ENCODE data around the gene NACA. TPM values are rescaled to one million over a fixed set of nuclear protein-coding genes. Genes with fewer than 3 reads are reported as not detected.

The NACA gene
- polyA plus RNA-seq, 1 of the 3 experiments (the other 2 are of a cell fraction): 523 TPM

DNA sequence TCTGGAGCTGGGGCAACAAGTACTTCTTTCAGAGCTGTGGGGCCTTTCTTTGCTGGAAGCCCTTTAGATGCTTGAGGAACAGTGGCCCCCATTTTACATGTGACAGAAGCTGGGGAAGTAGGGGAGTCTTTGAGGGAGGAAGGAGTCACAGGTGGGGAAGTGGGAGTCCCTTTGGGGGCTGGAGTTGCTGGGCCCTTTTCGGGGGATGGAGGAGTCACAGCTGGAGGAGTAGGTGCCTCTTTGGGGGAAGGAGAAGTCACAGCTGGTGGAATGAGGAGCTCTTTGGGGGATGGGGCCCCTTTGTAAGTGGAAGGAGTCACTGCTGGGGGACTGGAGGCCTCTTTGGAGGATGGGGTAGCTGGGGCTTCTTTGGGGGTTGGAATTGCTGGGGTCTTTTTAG lies 8.6 kb downstream of the NACA start:
- ChIA-PET POLR2A (interaction anchor here (0.9 to 1.5 kb wide), 2 partner anchors 9 to 71 kb away, joined by 3 to 8 read pairs; partner anchors contain the start of gene NACA), CTCF (no interaction called here)
- Histone ChIP-seq H3K4me2 (no peak overlapping the region), H2AFZ (ENCODE audit: low read depth) (no peak overlapping the region), H3K79me2 (ENCODE audit: insufficient read depth) (peaks cover 62% of the 10 kb centered on the region), H3K9me3 (no peaks in the 10 kb centered on the region), H3F3A (replicated peaks; ENCODE audit: insufficient read depth) (peaks cover 43% of the 10 kb centered on the region), H3K27ac (ENCODE audit: low read depth in 2 of 2, low read length in 1 of 2) (no peak overlapping the region), H3K36me3 (replicated peaks in 1 of 2; ENCODE audit: control insufficient read depth in 1 of 2, insufficient read depth in 2 of 2, low read length in 1 of 2) (peaks cover 61 to 69% of the 10 kb centered on the region in 2 experiments), H3K27me3 (ENCODE audit: insufficient read depth) (no peaks in the 10 kb centered on the region), H3K9ac (no peak overlapping the region), H3K4me1 (ENCODE audit: control insufficient read depth in 1 of 2, insufficient read depth in 2 of 2, low read depth in 1 of 2, low read length in 1 of 2) (peaks cover 5 to 13% of the 10 kb centered on the region in 2 experiments; a peak in 2 of 4 replicates), H4K20me1 (ENCODE audit: insufficient read depth) (peaks cover 74% of the 10 kb centered on the region), H3K9me2 (no peaks in the 10 kb centered on the region), H3K4me3 (ENCODE audit: low read depth in 2 of 2, low read length in 1 of 2) (no peak overlapping the region)
- TF ChIP-seq NFIC (IDR thresholded peaks at IDR 0.05; ENCODE audit: borderline replicate concordance): no peak
- TF ChIP-seq, protein P1, sequence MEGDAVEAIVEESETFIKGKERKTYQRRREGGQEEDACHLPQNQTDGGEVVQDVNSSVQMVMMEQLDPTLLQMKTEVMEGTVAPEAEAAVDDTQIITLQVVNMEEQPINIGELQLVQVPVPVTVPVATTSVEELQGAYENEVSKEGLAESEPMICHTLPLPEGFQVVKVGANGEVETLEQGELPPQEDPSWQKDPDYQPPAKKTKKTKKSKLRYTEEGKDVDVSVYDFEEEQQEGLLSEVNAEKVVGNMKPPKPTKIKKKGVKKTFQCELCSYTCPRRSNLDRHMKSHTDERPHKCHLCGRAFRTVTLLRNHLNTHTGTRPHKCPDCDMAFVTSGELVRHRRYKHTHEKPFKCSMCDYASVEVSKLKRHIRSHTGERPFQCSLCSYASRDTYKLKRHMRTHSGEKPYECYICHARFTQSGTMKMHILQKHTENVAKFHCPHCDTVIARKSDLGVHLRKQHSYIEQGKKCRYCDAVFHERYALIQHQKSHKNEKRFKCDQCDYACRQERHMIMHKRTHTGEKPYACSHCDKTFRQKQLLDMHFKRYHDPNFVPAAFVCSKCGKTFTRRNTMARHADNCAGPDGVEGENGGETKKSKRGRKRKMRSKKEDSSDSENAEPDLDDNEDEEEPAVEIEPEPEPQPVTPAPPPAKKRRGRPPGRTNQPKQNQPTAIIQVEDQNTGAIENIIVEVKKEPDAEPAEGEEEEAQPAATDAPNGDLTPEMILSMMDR (IDR thresholded peaks at IDR 0.05): no peak
- TF ChIP-seq, protein P2, sequence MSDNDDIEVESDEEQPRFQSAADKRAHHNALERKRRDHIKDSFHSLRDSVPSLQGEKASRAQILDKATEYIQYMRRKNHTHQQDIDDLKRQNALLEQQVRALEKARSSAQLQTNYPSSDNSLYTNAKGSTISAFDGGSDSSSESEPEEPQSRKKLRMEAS (IDR thresholded peaks at IDR 0.05; ENCODE audit: low read depth): no peak
- TF ChIP-seq EZH2phosphoT487 (IDR thresholded peaks at IDR 0.05; ENCODE audit: borderline replicate concordance, low read depth): no peak
- TF ChIP-seq RCOR1 (IDR thresholded peaks at IDR 0.05; ENCODE audit: low read length): no peak
- TF ChIP-seq SMC3 (IDR thresholded peaks at IDR 0.05; ENCODE audit: low read depth, low read length): no peak
- no peak for TF ChIP-seq POLR2AphosphoS5 (IDR thresholded peaks at IDR 0.05; ENCODE audit: low read depth, low read length)
- no peak for TF ChIP-seq FOSL2 (IDR thresholded peaks at IDR 0.05; ENCODE audit: borderline replicate concordance, low read depth)
- TF ChIP-seq, protein P3, sequence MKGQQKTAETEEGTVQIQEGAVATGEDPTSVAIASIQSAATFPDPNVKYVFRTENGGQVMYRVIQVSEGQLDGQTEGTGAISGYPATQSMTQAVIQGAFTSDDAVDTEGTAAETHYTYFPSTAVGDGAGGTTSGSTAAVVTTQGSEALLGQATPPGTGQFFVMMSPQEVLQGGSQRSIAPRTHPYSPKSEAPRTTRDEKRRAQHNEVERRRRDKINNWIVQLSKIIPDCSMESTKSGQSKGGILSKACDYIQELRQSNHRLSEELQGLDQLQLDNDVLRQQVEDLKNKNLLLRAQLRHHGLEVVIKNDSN (IDR thresholded peaks at IDR 0.05; ENCODE audit: borderline replicate concordance, low read depth): no peak
- no peak for TF ChIP-seq MXI1 (IDR thresholded peaks at IDR 0.05; ENCODE audit: low read depth, low read length)
- TF ChIP-seq FOXJ3 (CRISPR knock-in tag; IDR thresholded peaks at IDR 0.05): no peak
- no peak for TF ChIP-seq TCF12 (IDR thresholded peaks at IDR 0.05)
- WGBS (ENCODE audit: low lambda C conversion rate): 100% methylated on average over 1 of the region's 1 CpG
- DNase-seq: no peak

DNA sequence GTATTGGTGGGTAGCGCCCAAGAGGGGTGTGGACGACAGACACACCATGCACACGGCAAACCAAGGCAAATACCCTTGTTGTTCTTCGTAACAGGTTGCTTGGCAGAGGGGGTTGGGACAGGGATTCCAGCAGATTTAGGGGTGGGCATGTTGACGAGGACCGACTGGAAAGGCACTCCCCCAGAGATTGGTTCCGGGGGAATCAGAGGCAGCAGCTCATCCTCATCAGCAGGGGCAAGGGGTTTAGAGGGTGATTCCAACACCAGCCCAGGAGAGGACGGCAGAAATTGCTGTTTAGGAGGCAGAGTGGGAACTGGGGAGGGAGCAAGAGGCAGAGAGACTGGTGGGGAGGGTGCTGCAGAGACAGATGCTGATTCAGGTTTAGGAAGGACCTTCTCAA lies 9.3 kb downstream of the NACA start:
- no peak overlapping the region for H3K4me3 ChIP-seq (ENCODE audit: low read depth in 2 of 2, low read length in 1 of 2)
- no peaks in the 10 kb centered on the region for H3K27me3 ChIP-seq (ENCODE audit: insufficient read depth)
- H4K20me1 ChIP-seq (ENCODE audit: insufficient read depth): peaks cover 67% of the 10 kb centered on the region
- H3K9ac ChIP-seq: no peak overlapping the region
- peaks cover 55% of the 10 kb centered on the region for H3K79me2 ChIP-seq (ENCODE audit: insufficient read depth)
- POLR2A ChIA-PET: interaction anchor here (0.9 to 1.5 kb wide), 2 partner anchors 9 to 71 kb away, joined by 3 to 8 read pairs; partner anchors contain the start of gene NACA
- WGBS (ENCODE audit: low lambda C conversion rate): 88% methylated on average over 8 of the region's 8 CpGs
- H3K36me3 ChIP-seq (replicated peaks in 1 of 2; ENCODE audit: control insufficient read depth in 1 of 2, insufficient read depth in 2 of 2, low read length in 1 of 2): peaks cover 64 to 67% of the 10 kb centered on the region in 2 experiments
- peaks cover 50% of the 10 kb centered on the region for H3F3A ChIP-seq (replicated peaks; ENCODE audit: insufficient read depth)
- no peaks in the 10 kb centered on the region for H3K9me2 ChIP-seq
- no peak overlapping the region for H3K27ac ChIP-seq (ENCODE audit: low read depth in 2 of 2, low read length in 1 of 2)
- H3K4me2 ChIP-seq: no peak overlapping the region
- H2AFZ ChIP-seq (ENCODE audit: low read depth): no peak overlapping the region
- H3K4me1 ChIP-seq (ENCODE audit: control insufficient read depth in 1 of 2, insufficient read depth in 2 of 2, low read depth in 1 of 2, low read length in 1 of 2): peaks cover 0 to 6% of the 10 kb centered on the region in 2 experiments; a peak in 1 of 4 replicates
- DNase-seq: no peak
- H3K9me3 ChIP-seq: no peaks in the 10 kb centered on the region
- CTCF ChIA-PET: no interaction called here
- TF ChIP-seq TCF12 (IDR thresholded peaks at IDR 0.05) (no peak), GABPA (IDR thresholded peaks at IDR 0.05; ENCODE audit: low read depth) (no peak), RFX5 (IDR thresholded peaks at IDR 0.05; ENCODE audit: low read length) (no peak), POLR2AphosphoS5 (IDR thresholded peaks at IDR 0.05; ENCODE audit: low read depth, low read length) (no peak), EZH2phosphoT487 (IDR thresholded peaks at IDR 0.05; ENCODE audit: borderline replicate concordance, low read depth) (no peak), CHD2 (IDR thresholded peaks at IDR 0.05; ENCODE audit: low read length, partially characterized antibody) (no peak), RXRA (IDR thresholded peaks at IDR 0.05; ENCODE audit: borderline replicate concordance, low read depth) (no peak), SIN3A (IDR thresholded peaks at IDR 0.05; ENCODE audit: borderline replicate concordance, low read depth, low read length) (no peak), ELF1 (IDR thresholded peaks at IDR 0.05) (no peak), NRF1 (IDR thresholded peaks at IDR 0.05; ENCODE audit: low read depth, low read length) (no peak)
- TF ChIP-seq, protein P4, sequence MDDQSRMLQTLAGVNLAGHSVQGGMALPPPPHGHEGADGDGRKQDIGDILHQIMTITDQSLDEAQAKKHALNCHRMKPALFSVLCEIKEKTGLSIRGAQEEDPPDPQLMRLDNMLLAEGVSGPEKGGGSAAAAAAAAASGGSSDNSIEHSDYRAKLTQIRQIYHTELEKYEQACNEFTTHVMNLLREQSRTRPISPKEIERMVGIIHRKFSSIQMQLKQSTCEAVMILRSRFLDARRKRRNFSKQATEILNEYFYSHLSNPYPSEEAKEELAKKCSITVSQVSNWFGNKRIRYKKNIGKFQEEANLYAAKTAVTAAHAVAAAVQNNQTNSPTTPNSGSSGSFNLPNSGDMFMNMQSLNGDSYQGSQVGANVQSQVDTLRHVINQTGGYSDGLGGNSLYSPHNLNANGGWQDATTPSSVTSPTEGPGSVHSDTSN (IDR thresholded peaks at IDR 0.05): no peak
- TF ChIP-seq, protein P2 (IDR thresholded peaks at IDR 0.05; ENCODE audit: low read depth): no peak
- TF ChIP-seq, protein P5, sequence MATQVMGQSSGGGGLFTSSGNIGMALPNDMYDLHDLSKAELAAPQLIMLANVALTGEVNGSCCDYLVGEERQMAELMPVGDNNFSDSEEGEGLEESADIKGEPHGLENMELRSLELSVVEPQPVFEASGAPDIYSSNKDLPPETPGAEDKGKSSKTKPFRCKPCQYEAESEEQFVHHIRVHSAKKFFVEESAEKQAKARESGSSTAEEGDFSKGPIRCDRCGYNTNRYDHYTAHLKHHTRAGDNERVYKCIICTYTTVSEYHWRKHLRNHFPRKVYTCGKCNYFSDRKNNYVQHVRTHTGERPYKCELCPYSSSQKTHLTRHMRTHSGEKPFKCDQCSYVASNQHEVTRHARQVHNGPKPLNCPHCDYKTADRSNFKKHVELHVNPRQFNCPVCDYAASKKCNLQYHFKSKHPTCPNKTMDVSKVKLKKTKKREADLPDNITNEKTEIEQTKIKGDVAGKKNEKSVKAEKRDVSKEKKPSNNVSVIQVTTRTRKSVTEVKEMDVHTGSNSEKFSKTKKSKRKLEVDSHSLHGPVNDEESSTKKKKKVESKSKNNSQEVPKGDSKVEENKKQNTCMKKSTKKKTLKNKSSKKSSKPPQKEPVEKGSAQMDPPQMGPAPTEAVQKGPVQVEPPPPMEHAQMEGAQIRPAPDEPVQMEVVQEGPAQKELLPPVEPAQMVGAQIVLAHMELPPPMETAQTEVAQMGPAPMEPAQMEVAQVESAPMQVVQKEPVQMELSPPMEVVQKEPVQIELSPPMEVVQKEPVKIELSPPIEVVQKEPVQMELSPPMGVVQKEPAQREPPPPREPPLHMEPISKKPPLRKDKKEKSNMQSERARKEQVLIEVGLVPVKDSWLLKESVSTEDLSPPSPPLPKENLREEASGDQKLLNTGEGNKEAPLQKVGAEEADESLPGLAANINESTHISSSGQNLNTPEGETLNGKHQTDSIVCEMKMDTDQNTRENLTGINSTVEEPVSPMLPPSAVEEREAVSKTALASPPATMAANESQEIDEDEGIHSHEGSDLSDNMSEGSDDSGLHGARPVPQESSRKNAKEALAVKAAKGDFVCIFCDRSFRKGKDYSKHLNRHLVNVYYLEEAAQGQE (IDR thresholded peaks at IDR 0.05; ENCODE audit: low read depth, low read length): no peak
